HFF-Myc (cell line): ENCODE results near the gene SRGAP1.

Source experiments
- DNase-seq: peaks from one replicate; pipeline ENCODE4 v3.0.0-alpha.2; 2011; ENCODE audit warnings: low read depth; ENCODE audit errors: extremely low read depth
- H3K4me3 ChIP-seq: replicated peaks from 2 replicates; pipeline ENCODE4 v1.5.1; 2011; ENCODE audit warnings: low read depth, mild to moderate bottlenecking, control low read depth, low read length
- CTCF ChIP-seq: IDR thresholded peaks from 2 replicates; pipeline ENCODE4 v1.5.1; 2012; ENCODE audit warnings: mild to moderate bottlenecking, low read depth, low read length, control low read depth; ENCODE audit errors: missing control alignments

SRGAP1 gene

GRCh38 chr12:63904653-63905052 is 60.2 kb downstream of the SRGAP1 start:
- no peak for TF ChIP-seq CTCF
- H3K4me3 ChIP-seq = no peak overlapping the region
- no peak for DNase-seq

GRCh38 chr12:63905544-63905943 is 61.0 kb downstream of the SRGAP1 start:
- TF ChIP-seq CTCF = no peak
- H3K4me3 ChIP-seq = no peak overlapping the region
- DNase-seq = no peak

- H3K4me3 ChIP-seq = no peak overlapping the region
- no peak for TF ChIP-seq CTCF
These were observed 62.4 kb downstream of the SRGAP1 start for GRCh38 chr12:63906876-63907275.

GRCh38 chr12:63907561-63907960 is 63.1 kb downstream of the SRGAP1 start:
- no peak for DNase-seq
- no peak overlapping the region for H3K4me3 ChIP-seq
- no peak for TF ChIP-seq CTCF

More at GRCh38 chr12:63906876-63907275, 62.4 kb downstream of the SRGAP1 start:
- no peak for DNase-seq

GRCh38 chr12:63909746-63910145 is 65.2 kb downstream of the SRGAP1 start:
- no peak for TF ChIP-seq CTCF
- H3K4me3 ChIP-seq = no peak overlapping the region
- no peak for DNase-seq

- no peak for TF ChIP-seq CTCF
- no peak overlapping the region for H3K4me3 ChIP-seq
- no peak for DNase-seq
These were observed 66.8 kb downstream of the SRGAP1 start for GRCh38 chr12:63911341-63911740.

- TF ChIP-seq CTCF = no peak
- H3K4me3 ChIP-seq = no peak overlapping the region
- DNase-seq = no peak
These were observed 68.2 kb downstream of the SRGAP1 start for GRCh38 chr12:63912651-63913050.
